ENCODE data around the gene CCDC102A. TPM values are rescaled to one million over a fixed set of nuclear protein-coding genes. Genes with fewer than 3 reads are reported as not detected.
A peak's percentile ranks its signal among the peaks of the same experiment; 100 is the strongest.

The CCDC102A gene
- total RNA-seq, 2 donors from 2014 or later = 10.6 to 22.4 TPM

DNA sequence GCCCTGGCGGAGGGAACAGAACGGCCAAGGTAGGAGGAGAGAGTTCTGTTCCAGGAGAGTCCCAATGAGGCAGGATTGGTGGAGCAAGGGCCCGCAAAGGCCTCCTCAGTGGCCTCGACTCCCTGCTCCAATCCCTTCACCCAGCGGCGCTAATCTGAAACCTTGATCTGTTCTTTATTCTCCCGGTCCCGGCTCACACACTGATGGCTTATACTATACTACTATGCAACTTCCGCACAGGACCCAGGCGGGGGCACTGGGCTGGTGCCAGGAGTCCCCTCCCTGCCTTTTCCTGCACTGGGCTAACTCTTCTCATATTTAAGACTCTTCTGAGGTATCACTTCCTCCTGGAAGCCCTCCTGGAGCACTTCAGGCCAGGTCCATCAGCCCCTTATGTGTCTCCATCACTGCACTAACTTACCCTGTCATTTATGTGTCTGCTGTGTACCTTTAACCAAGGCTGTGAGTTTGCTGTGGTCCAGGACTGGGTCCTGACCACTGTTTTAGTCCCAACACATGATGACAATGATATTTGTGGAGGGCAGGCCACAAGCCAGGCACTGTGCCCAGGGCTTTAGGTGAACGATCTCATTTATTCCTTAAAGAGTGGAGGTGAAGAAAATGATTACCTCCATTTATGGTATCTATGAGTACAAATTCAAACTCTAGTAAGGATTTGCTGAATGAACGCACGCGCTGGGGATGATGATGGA lies 6.8 kb downstream of the CCDC102A start:
- no peaks in the 10 kb centered on the region for H3K36me3 ChIP-seq (replicated peaks in 1 of 2; ENCODE audit: insufficient read depth in 1 of 2, low read depth in 2 of 2)
- intact Hi-C loops (cut with DNase I) = no loop called here
- no peaks in the 10 kb centered on the region for H3K9me3 ChIP-seq
- no peak overlapping the region for H3K4me3 ChIP-seq
- H3K4me1 ChIP-seq = peaks cover 5% of the 10 kb centered on the region
- H3K27me3 ChIP-seq = no peaks in the 10 kb centered on the region
- ATAC-seq = no peak
- DNase-seq = no peak
- H3K27ac ChIP-seq = no peak overlapping the region
- WGBS, 2 donors = 72 to 80% methylated on average over 13 to 14 of the region's 14 CpGs
- TF ChIP-seq, protein P1, sequence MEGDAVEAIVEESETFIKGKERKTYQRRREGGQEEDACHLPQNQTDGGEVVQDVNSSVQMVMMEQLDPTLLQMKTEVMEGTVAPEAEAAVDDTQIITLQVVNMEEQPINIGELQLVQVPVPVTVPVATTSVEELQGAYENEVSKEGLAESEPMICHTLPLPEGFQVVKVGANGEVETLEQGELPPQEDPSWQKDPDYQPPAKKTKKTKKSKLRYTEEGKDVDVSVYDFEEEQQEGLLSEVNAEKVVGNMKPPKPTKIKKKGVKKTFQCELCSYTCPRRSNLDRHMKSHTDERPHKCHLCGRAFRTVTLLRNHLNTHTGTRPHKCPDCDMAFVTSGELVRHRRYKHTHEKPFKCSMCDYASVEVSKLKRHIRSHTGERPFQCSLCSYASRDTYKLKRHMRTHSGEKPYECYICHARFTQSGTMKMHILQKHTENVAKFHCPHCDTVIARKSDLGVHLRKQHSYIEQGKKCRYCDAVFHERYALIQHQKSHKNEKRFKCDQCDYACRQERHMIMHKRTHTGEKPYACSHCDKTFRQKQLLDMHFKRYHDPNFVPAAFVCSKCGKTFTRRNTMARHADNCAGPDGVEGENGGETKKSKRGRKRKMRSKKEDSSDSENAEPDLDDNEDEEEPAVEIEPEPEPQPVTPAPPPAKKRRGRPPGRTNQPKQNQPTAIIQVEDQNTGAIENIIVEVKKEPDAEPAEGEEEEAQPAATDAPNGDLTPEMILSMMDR (IDR thresholded peaks at IDR 0.05) = no peak
- no peak for TF ChIP-seq POLR2A (IDR thresholded peaks at IDR 0.05)

- Histone ChIP-seq H3K36me3 (replicated peaks in 1 of 2; ENCODE audit: insufficient read depth in 1 of 2, low read depth in 2 of 2) (no peaks in the 10 kb centered on the region), H3K4me1 (no peaks in the 10 kb centered on the region), H3K4me3 (no peak overlapping the region), H3K9me3 (no peaks in the 10 kb centered on the region), H3K27ac (no peak overlapping the region), H3K27me3 (no peaks in the 10 kb centered on the region)
- intact Hi-C loops (cut with DNase I) = no loop called here
- DNase-seq = peak in 1 of 4 donors; percentile 70
- TF ChIP-seq, protein P1 (IDR thresholded peaks at IDR 0.05) = no peak
- no peak for TF ChIP-seq POLR2A (IDR thresholded peaks at IDR 0.05)
- 62 to 71% methylated on average over 55 to 99 of the region's 126 CpGs for WGBS, 2 donors
- ATAC-seq = no peak
Observed at GRCh38 chr16:57528499-57529390, 7.6 kb downstream of the CCDC102A start.

GRCh38 chr16:57527610-57528360 lies 8.6 kb downstream of the CCDC102A start:
- H3K9me3 ChIP-seq = no peaks in the 10 kb centered on the region
- no peak overlapping the region for H3K4me3 ChIP-seq
- no peak overlapping the region for H3K27ac ChIP-seq
- no peaks in the 10 kb centered on the region for H3K36me3 ChIP-seq (replicated peaks in 1 of 2; ENCODE audit: insufficient read depth in 1 of 2, low read depth in 2 of 2)
- intact Hi-C loops (cut with DNase I) = no loop called here
- no peak for ATAC-seq
- H3K27me3 ChIP-seq = no peaks in the 10 kb centered on the region
- H3K4me1 ChIP-seq = no peaks in the 10 kb centered on the region
- DNase-seq = no peak
- no peak for TF ChIP-seq POLR2A (IDR thresholded peaks at IDR 0.05)
- TF ChIP-seq, protein P1 (IDR thresholded peaks at IDR 0.05) = no peak
- WGBS, 2 donors = 88 to 92% methylated on average over 19 of the region's 19 CpGs

GRCh38 chr16:57527027-57527426 lies 9.3 kb downstream of the CCDC102A start:
- H3K4me3 ChIP-seq = no peak overlapping the region
- H3K36me3 ChIP-seq (replicated peaks in 1 of 2; ENCODE audit: insufficient read depth in 1 of 2, low read depth in 2 of 2) = no peaks in the 10 kb centered on the region
- TF ChIP-seq POLR2A (IDR thresholded peaks at IDR 0.05) = no peak
- TF ChIP-seq, protein P1 (IDR thresholded peaks at IDR 0.05) = no peak
- H3K9me3 ChIP-seq = no peaks in the 10 kb centered on the region
- DNase-seq (no peak), ATAC-seq (no peak)
- intact Hi-C loops (cut with DNase I) = no loop called here
- 78 to 90% methylated on average over 4 of the region's 4 CpGs for WGBS, 2 donors
- no peak overlapping the region for H3K27ac ChIP-seq
- no peaks in the 10 kb centered on the region for H3K27me3 ChIP-seq
- H3K4me1 ChIP-seq = no peaks in the 10 kb centered on the region

All from body of pancreas (tissue), 4 donors.